TTC549 (cell line): ENCODE measurements around the gene ADRM1.

Experiments
- FAIRE-seq: peaks from 2 replicates; lab custom pipeline; 2012; peaks lifted over from hg19 to GRCh38; lab: Jason Lieb, UNC

Gene ADRM1

GRCh38 chr20:62339647-62340062 is 36.9 kb downstream of the ADRM1 start:
- FAIRE-seq: no peak

GRCh38 chr20:62342910-62343309 is 40.1 kb downstream of the ADRM1 start:
- no peak for FAIRE-seq

GRCh38 chr20:62344092-62344491 is 41.3 kb downstream of the ADRM1 start:
- FAIRE-seq: no peak

GRCh38 chr20:62344782-62345181 is 42.0 kb downstream of the ADRM1 start:
- FAIRE-seq: no peak

- FAIRE-seq: no peak
These were observed 43.0 kb downstream of the ADRM1 start for GRCh38 chr20:62345681-62346370.

GRCh38 chr20:62346398-62347150 is 43.8 kb downstream of the ADRM1 start:
- no peak for FAIRE-seq

GRCh38 chr20:62347151-62347404 is 44.3 kb downstream of the ADRM1 start:
- no peak for FAIRE-seq

- FAIRE-seq: no peak
These were observed 44.6 kb downstream of the ADRM1 start for GRCh38 chr20:62347445-62347844.

GRCh38 chr20:62348604-62349003 is 45.8 kb downstream of the ADRM1 start:
- no peak for FAIRE-seq

GRCh38 chr20:62349556-62350097 is 46.8 kb downstream of the ADRM1 start:
- no peak for FAIRE-seq

GRCh38 chr20:62350098-62350628 is 47.4 kb downstream of the ADRM1 start:
- no peak for FAIRE-seq

- no peak for FAIRE-seq
These were observed 48.0 kb downstream of the ADRM1 start for GRCh38 chr20:62350629-62351422.

GRCh38 chr20:62351469-62352401 is 48.9 kb downstream of the ADRM1 start:
- no peak for FAIRE-seq

GRCh38 chr20:62352402-62353288 is 49.8 kb downstream of the ADRM1 start:
- FAIRE-seq: no peak

- no peak for FAIRE-seq
These were observed 50.7 kb downstream of the ADRM1 start for GRCh38 chr20:62353289-62354030.

GRCh38 chr20:62354031-62354808 is 51.4 kb downstream of the ADRM1 start:
- no peak for FAIRE-seq

- no peak for FAIRE-seq
These were observed 52.1 kb downstream of the ADRM1 start for GRCh38 chr20:62354811-62355341.

GRCh38 chr20:62355516-62355877 is 52.7 kb downstream of the ADRM1 start:
- no peak for FAIRE-seq
